ENCODE results near the gene MAGI2.

Gene MAGI2

DNA sequence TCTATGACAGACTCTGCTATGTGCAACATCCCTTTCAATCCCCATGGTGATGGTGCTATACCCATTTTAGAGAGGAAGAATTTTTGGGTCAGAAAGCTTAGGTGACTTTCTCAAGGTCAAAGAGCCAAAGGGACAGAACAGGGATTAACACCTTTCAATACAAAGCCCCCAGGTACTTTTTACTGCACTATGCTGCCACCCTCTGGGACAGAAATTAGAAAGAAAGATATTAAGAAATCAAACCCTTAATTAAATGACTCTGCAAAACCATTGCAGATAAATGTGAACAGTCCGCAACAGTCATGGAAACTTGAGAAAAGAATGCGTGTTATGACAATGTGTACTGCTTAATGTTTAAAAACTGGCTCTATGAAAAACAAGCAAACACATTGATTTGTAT, 673.7 kb downstream of the MAGI2 start:
- DNase-seq (ENCODE audit: extremely low spot score, insufficient read length, low read depth) (no peak), FAIRE-seq (no peak)

GRCh38 chr7:78777829-78778228, 675.6 kb downstream of the MAGI2 start:
- DNase-seq (ENCODE audit: extremely low spot score, insufficient read length, low read depth) (no peak), FAIRE-seq (no peak)

DNA sequence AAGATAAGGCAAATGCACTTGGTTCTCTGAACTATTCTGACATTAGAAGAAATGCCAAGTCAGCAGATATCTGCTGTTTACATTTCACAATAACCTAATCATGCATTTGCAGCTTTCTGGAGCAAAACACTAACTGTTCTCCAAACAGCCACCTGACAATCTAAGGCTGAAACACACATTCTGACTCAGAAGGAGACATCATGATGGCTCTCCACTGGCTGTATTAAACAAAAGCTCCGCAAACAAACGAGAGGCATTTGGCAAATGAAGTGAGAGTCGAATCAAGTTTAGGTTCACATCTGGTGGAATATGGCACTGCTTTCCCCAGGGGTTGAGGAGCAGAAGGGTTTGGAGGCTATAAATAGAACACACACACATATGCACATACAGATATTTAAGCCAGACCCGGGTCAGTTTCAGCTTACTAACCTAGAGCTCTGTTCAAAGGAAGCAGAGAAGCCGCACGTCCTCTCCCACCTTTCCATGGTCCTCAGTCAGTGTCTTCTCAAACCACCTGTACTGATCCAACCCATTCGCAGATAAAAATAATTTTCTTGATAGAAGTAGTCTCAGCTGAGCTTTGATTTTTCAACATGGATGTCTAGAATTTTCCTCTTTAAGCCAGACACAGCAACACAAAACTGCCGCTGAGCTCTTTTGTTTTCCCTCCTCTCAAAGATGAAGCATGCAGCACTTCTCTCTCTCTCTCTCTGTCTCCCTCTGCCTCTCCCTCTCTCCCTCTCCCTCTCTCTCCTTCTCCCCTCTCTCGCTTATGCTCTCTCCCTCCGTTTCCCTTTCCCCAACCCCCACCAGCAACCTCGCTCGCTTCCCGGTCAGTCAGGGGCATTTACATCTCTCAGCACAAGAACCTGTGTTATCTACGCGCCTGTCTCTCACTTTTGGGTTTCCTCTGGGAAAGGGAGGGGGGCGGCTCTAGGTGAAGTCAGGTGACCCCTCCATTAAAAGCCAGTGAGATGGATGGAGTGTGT, 682.8 kb downstream of the MAGI2 start:
- no peak for DNase-seq (ENCODE audit: extremely low spot score, insufficient read length, low read depth)
- FAIRE-seq, result no peak

- peak; percentile 56 for FAIRE-seq
- peak; percentile 8 for DNase-seq (ENCODE audit: extremely low spot score, insufficient read length, low read depth)
Measured at GRCh38 chr7:78769481-78770101, 683.9 kb downstream of the MAGI2 start.

GRCh38 chr7:78768859-78769258, 684.6 kb downstream of the MAGI2 start:
- DNase-seq (ENCODE audit: extremely low spot score, insufficient read length, low read depth) (no peak), FAIRE-seq (no peak)

DNA sequence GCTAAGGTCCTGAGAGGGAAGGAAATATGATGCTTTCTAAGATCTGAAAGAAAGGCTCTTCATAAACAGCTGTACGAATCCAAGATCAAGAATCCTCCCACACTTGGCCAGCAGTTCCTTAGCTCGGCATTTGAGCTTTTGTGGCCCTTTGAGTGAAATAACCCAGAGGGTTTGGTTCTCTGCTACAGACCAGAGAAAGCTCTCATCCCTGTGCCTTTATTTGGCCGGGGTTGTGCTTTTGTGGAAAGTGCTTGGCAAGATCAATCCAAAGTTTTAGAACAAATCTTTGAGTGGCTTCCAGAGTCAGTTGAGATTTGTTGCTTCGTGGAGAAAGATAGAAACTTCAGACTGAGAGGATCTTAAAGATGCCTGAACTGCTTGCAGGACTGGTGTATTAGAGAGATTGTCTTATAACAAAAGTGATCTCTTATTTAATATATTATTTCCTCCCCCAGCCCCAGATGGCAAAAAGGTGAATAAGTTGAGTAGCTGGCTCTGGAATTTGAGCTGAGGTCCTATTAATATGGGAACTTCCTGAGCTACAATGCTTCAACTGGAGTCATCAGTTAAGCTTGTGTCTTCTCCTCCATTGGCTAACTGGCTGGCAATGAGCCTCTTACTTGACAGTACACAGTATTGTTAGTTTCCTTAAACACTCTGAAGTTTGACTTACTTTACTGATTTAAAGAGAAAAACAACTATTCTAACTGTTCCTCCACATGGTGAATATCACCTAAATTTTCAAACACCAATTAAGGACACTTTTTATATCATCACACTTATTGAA, 687.3 kb downstream of the MAGI2 start:
- FAIRE-seq, result no peak

DNA sequence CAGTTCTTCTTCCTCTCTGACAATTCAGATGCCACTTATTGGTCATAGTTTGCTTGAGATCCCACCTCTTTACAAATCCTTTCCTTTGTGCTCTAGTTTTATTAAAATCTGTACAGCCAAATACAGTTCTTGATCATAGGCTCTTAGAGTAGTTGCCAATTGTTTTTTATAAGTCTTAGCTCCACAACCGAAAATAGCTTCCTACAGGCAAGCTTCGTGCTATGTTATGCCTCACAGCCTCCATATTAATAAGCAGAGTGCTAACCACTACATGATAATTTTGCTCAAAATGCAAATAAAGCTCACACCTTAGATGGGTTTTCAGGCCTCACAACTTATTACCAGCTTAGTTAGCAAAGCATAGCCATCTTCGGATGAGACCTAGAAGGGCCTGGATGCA, 688.9 kb downstream of the MAGI2 start:
- DNase-seq (ENCODE audit: extremely low spot score, insufficient read length, low read depth), result no peak
- FAIRE-seq, result no peak

More for the DNA sequence above, 687.3 kb downstream of the MAGI2 start:
- no peak for DNase-seq (ENCODE audit: extremely low spot score, insufficient read length, low read depth)

DNA sequence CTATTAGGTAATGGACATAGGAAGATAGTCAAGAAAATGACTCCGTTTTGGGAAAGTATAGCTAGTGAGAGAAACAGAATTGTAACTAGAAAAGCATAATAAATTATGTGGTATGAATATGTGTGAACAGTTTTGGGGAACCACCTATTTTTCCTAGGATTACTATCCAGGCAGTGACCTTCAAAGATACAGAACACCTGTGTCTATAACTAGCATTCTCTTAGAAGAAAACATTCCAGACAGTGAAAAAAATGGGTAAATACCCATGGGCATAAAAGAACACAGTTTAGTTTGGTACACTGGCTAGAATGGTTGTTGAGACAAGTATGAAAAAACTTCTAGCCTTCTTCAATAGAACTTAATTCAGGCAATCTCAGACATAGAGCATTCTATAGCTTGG, 690.8 kb downstream of the MAGI2 start:
- FAIRE-seq (no peak), DNase-seq (ENCODE audit: extremely low spot score, insufficient read length, low read depth) (no peak)

DNA sequence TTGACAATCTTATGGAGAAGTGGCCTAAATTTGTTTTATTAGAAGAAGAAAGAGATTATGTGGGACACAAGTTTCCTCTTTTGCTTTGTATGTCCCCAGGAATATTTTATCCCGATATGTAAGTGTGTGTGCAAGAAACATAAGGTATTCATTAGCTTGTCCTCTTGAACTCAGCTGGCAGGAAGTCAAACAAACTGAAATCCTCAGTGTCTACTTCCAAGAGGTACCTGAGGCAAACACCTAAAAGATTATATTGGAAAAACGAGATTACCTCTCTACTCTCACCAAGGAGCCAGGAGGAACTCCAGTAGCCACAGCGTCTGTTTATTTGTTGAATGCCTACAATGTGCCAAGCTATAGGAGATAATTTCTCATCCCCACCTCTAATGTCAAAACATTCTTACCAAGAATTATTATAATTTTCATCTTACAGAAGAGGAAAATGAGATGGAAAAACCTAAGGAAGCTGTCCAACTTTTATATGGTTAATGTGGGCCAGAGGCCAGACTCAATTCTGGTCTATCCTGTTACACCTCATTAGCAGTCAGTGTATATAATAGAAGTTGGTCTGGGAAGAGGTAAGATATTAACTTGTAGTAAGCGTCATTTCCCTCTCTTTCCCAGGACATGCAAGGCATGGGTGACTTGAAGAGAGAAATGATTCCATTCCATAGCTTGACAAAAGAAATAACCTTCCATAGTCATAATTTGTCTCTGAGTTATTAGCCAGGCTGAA, 692.7 kb downstream of the MAGI2 start:
- FAIRE-seq, result no peak
- DNase-seq (ENCODE audit: extremely low spot score, insufficient read length, low read depth), result no peak

DNA sequence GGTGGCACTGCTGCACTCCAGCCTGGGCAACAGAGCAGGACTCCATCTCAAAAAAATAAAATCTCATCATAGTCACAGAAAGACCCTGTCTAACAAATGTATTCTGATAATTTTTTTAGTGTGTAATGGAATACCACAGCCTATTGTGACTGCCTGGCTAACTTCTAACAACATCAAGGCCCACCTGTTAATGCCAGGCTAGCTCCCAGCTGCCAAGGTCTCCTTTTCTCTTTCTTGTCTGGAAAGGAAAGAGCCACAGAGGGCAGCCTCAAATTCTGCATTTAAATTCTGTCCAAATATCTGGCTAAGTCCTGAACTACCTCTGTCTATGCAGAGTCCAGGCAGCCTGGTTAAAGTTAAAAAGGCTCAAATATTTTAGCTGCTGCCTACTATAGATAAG, 700.9 kb downstream of the MAGI2 start:
- no peak for DNase-seq (ENCODE audit: extremely low spot score, insufficient read length, low read depth)
- FAIRE-seq, result no peak

- DNase-seq (ENCODE audit: extremely low spot score, insufficient read length, low read depth) (no peak), FAIRE-seq (no peak)
Measured at GRCh38 chr7:78751253-78751652, 702.2 kb downstream of the MAGI2 start.

- DNase-seq (ENCODE audit: extremely low spot score, insufficient read length, low read depth) (no peak), FAIRE-seq (no peak)
Measured at GRCh38 chr7:78749052-78749746, 704.3 kb downstream of the MAGI2 start.

DNA sequence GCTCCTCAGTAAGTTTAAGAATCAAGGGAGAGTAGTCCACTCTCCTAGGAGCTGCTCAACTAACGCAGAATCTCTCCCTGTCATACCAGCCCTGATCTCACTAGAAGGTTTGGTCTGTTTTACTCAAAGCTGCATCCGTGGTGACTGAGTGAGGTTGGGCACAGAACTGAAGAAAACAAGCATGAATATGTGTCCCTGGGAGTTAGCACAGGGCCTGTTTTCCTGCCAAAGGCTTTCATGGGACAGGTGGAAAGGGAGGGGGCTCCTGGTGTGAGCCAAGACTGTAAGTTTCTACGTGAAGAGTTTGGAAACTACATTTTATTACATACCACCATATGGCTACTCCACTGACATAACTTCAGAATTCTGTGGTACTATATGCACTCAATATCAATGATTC, 705.9 kb downstream of the MAGI2 start:
- DNase-seq (ENCODE audit: extremely low spot score, insufficient read length, low read depth) (no peak), FAIRE-seq (no peak)

GRCh38 chr7:78746301-78746700, 707.2 kb downstream of the MAGI2 start:
- FAIRE-seq (no peak), DNase-seq (ENCODE audit: extremely low spot score, insufficient read length, low read depth) (no peak)

DNA sequence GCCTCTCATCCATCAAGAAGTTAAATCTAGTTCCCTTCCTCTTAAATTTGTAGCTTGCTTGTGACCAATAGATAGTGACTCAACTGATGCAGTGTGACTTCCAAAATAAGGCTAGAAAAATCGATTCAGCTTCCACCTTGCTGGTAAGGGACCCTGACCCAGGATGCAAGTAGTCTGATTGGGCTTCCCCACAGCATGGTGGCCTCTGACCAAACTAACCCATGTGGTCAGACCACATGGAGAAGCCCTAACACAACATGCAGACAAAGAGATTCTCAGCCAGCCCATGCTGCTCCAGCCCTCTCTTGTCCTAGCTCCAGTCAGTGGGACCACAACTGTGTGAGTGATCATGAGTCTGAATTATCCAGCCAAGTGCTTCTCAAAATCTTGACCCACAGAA, 710.8 kb downstream of the MAGI2 start:
- FAIRE-seq (no peak), DNase-seq (ENCODE audit: extremely low spot score, insufficient read length, low read depth) (no peak)

DNA sequence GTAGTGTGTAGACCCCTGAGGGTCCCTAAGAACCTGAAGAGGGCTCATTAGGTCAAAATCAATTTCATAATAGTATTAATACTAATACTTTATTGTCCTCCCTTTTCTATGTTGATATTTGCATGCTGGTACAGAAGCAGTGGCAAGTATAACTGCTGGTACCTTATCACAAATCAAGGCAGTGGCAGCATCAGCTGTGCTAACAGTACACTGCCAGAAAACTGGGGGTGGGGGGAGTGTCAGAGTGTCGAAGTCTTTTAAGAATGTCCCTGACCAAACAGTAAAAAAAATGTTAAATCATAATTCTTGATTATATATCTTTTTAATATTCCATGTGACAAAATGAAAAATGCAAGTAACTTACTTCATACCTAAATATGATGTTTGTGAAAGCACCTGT, 716.9 kb downstream of the MAGI2 start:
- FAIRE-seq (no peak), DNase-seq (ENCODE audit: extremely low spot score, insufficient read length, low read depth) (no peak)

GRCh38 chr7:78734626-78735025, 718.8 kb downstream of the MAGI2 start:
- no peak for DNase-seq (ENCODE audit: extremely low spot score, insufficient read length, low read depth)
- FAIRE-seq, result no peak

DNA sequence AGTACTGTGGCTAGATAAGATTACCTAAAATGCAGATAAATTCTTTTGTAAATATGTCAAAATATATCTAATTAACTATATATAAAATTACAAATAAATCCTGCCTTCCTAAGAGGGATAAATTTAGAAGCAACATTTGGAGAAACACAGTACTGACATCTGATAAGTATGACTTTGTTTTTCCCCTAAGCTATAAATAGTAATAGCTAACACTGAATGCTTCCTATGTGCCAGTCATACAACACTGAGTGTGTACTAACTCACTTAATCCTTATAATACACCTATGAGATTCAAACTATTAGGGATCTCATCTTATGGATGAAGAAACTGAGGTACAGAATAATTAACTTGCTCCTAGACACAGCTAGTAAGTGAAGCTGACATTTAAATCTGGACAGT, 733.4 kb downstream of the MAGI2 start:
- DNase-seq (ENCODE audit: extremely low spot score, insufficient read length, low read depth) (no peak), FAIRE-seq (no peak)

GRCh38 chr7:78718212-78718611, 735.3 kb downstream of the MAGI2 start:
- FAIRE-seq (no peak), DNase-seq (ENCODE audit: extremely low spot score, insufficient read length, low read depth) (no peak)

All from GM18507 (cell line).